H1 (cell line): Measurements from ENCODE around the gene YIPF5. TPM values are rescaled to one million over a fixed set of nuclear protein-coding genes. Genes with fewer than 3 reads are reported as not detected.

Experiments
- HDAC2 ChIP-seq, 2 experiments: fragments of 300-600 bp in 1 of 2; sonication (generic) in 1 of 2; IDR thresholded peaks; 2 replicates each; pipeline ENCODE4 v1.6.1; 2011 to 2012; ENCODE audit warnings: low read depth in 2 of 2, low read length in 2 of 2, mild to moderate bottlenecking in 2 of 2, moderate library complexity in 2 of 2, borderline replicate concordance in 1 of 2, inconsistent platforms in 1 of 2
- MAFK ChIP-seq: IDR thresholded peaks from 2 replicates; pipeline ENCODE4 v1.6.1; 2012; ENCODE audit warnings: low read depth, mild to moderate bottlenecking, improper control_type of control experiment, low read length
- POLR2A ChIP-seq, 2 experiments: IDR thresholded peaks; 1 replicate in 1 of 2; 2 replicates in 1 of 2; pipeline ENCODE4 v1.6.1; 2011; ENCODE audit warnings: low read depth in 2 of 2, low read length in 2 of 2, mild to moderate bottlenecking in 2 of 2; ENCODE audit errors: control extremely low read depth in 1 of 2
- RAD21 ChIP-seq, 2 experiments: IDR thresholded peaks in 1 of 2; conservative IDR thresholded peaks in 1 of 2; 2 replicates each; pipeline ENCODE4 v1.6.1; 2011; ENCODE audit warnings: low read depth in 2 of 2, low read length in 2 of 2, improper control_type of control experiment in 1 of 2, inconsistent platforms in 1 of 2, mild to moderate bottlenecking in 1 of 2, moderate library complexity in 1 of 2
- SAP30 ChIP-seq: fragments of 300-600 bp; sonication (generic); IDR thresholded peaks from 2 replicates; pipeline ENCODE4 v1.7.1; 2012; ENCODE audit warnings: low read length, moderate library complexity, mild to moderate bottlenecking, inconsistent platforms; ENCODE audit not compliant: insufficient read depth, insufficient replicate concordance
- SP4 ChIP-seq: IDR thresholded peaks from 2 replicates; pipeline ENCODE4 v1.6.1; 2012; ENCODE audit warnings: low read length, inconsistent platforms
- polyA plus RNA-seq, 7 experiments: library from polyadenylated mRNA; depleted of rRNA in 3 of 7; stranded (reverse) in 5 of 7; unstranded in 2 of 7; fragments of >200 nt in 5 of 7; fragments of 200-250 nt in 2 of 7; gene quantifications; 1 replicate in 5 of 7; 2 replicates in 1 of 7; 4 replicates in 1 of 7; pipeline versions ENCODE4 v1.2.1 to v1.2.3, GENCODE V29; 2011 to 2013; ENCODE audit warnings: missing spikeins in 2 of 7, mixed read lengths in 2 of 7
- total RNA-seq: library from RNA; stranded (reverse); fragmentation: NEBNext Ultra II Directional; extraction: Animal tissue kit (Norgen Biotek cat#: 25700); gene quantifications from 2 replicates; pipeline ENCODE4 v1.2.1, GENCODE V29; 2021
- TF ChIP-seq, protein P1 (sequence below): fragments of 300-600 bp; sonication (generic); IDR thresholded peaks from 2 replicates; pipeline ENCODE4 v1.7.1; 2012; ENCODE audit warnings: low read length, moderate library complexity, mild to moderate bottlenecking, inconsistent platforms; ENCODE audit not compliant: insufficient replicate concordance

Gene YIPF5
- total and polyA plus RNA-seq, 2 of the 8 experiments (the other 6 are each of a cell fraction or from before 2014, with no cell fraction given), result 27.6 to 33.6 TPM

- TF ChIP-seq, protein P1, sequence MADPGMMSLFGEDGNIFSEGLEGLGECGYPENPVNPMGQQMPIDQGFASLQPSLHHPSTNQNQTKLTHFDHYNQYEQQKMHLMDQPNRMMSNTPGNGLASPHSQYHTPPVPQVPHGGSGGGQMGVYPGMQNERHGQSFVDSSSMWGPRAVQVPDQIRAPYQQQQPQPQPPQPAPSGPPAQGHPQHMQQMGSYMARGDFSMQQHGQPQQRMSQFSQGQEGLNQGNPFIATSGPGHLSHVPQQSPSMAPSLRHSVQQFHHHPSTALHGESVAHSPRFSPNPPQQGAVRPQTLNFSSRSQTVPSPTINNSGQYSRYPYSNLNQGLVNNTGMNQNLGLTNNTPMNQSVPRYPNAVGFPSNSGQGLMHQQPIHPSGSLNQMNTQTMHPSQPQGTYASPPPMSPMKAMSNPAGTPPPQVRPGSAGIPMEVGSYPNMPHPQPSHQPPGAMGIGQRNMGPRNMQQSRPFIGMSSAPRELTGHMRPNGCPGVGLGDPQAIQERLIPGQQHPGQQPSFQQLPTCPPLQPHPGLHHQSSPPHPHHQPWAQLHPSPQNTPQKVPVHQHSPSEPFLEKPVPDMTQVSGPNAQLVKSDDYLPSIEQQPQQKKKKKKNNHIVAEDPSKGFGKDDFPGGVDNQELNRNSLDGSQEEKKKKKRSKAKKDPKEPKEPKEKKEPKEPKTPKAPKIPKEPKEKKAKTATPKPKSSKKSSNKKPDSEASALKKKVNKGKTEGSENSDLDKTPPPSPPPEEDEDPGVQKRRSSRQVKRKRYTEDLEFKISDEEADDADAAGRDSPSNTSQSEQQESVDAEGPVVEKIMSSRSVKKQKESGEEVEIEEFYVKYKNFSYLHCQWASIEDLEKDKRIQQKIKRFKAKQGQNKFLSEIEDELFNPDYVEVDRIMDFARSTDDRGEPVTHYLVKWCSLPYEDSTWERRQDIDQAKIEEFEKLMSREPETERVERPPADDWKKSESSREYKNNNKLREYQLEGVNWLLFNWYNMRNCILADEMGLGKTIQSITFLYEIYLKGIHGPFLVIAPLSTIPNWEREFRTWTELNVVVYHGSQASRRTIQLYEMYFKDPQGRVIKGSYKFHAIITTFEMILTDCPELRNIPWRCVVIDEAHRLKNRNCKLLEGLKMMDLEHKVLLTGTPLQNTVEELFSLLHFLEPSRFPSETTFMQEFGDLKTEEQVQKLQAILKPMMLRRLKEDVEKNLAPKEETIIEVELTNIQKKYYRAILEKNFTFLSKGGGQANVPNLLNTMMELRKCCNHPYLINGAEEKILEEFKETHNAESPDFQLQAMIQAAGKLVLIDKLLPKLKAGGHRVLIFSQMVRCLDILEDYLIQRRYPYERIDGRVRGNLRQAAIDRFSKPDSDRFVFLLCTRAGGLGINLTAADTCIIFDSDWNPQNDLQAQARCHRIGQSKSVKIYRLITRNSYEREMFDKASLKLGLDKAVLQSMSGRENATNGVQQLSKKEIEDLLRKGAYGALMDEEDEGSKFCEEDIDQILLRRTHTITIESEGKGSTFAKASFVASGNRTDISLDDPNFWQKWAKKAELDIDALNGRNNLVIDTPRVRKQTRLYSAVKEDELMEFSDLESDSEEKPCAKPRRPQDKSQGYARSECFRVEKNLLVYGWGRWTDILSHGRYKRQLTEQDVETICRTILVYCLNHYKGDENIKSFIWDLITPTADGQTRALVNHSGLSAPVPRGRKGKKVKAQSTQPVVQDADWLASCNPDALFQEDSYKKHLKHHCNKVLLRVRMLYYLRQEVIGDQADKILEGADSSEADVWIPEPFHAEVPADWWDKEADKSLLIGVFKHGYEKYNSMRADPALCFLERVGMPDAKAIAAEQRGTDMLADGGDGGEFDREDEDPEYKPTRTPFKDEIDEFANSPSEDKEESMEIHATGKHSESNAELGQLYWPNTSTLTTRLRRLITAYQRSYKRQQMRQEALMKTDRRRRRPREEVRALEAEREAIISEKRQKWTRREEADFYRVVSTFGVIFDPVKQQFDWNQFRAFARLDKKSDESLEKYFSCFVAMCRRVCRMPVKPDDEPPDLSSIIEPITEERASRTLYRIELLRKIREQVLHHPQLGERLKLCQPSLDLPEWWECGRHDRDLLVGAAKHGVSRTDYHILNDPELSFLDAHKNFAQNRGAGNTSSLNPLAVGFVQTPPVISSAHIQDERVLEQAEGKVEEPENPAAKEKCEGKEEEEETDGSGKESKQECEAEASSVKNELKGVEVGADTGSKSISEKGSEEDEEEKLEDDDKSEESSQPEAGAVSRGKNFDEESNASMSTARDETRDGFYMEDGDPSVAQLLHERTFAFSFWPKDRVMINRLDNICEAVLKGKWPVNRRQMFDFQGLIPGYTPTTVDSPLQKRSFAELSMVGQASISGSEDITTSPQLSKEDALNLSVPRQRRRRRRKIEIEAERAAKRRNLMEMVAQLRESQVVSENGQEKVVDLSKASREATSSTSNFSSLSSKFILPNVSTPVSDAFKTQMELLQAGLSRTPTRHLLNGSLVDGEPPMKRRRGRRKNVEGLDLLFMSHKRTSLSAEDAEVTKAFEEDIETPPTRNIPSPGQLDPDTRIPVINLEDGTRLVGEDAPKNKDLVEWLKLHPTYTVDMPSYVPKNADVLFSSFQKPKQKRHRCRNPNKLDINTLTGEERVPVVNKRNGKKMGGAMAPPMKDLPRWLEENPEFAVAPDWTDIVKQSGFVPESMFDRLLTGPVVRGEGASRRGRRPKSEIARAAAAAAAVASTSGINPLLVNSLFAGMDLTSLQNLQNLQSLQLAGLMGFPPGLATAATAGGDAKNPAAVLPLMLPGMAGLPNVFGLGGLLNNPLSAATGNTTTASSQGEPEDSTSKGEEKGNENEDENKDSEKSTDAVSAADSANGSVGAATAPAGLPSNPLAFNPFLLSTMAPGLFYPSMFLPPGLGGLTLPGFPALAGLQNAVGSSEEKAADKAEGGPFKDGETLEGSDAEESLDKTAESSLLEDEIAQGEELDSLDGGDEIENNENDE, result no peak
- TF ChIP-seq SAP30, result no peak
- TF ChIP-seq RAD21 (IDR thresholded peaks at IDR 0.05 in 1 of 2, conservative IDR thresholded peaks at IDR 0.05 in 1 of 2; ENCODE audit: low read depth in 2 of 2, low read length in 2 of 2), result no peak
- TF ChIP-seq POLR2A (IDR thresholded peaks at IDR 0.05; ENCODE audit: control extremely low read depth in 1 of 2, low read depth in 2 of 2, low read length in 2 of 2), result no peak
- TF ChIP-seq MAFK, result no peak
- no peak for TF ChIP-seq HDAC2 (IDR thresholded peaks at IDR 0.05; ENCODE audit: borderline replicate concordance in 1 of 2, low read depth in 2 of 2, low read length in 2 of 2)
- TF ChIP-seq SP4, result no peak
These were observed 55.9 kb downstream of the YIPF5 start (continued) for GRCh38 chr5:144114571-144114970.
